ENCODE results near the gene P2RY1. TPM values are rescaled to one million over a fixed set of nuclear protein-coding genes. Genes with fewer than 3 reads are reported as not detected.

Gene P2RY1
- total RNA-seq, 2 donors from 2014 or later = 15.6 to 23.8 TPM

DNA sequence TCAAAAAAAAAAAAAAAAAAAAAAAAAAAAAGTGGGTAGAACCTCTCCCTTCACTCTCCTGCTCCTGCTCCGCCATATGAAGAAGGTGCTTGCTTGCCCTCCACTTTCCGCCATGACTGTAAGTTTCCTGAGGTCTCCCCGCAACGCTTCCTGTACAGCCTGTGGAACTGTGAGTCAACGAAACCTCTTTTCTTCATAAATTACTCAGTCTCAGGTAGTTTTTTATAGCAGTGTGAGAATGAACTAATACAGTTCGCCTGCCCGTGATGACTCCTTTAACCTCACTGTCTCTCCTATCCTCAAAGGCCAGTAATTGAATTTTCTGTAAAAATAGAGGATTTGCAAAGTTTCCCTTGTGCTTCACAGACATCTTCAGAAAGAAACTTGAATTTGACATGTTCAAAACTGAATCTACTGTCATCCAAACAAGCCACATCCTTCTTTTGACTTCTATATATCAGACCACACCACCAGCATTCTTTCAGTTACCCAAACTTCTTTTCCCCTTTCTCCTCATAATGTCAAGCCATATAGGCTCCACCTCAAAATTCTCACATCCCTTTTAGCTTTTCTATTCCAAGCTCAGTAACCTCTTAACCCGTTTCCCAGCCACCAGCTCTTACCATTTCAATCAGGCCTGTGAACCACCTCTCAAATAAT, 44.3 kb downstream of the P2RY1 start:
- intact Hi-C loops (cut with DNase I, micrococcal nuclease) = no loop called here
- DNase-seq (no peak), ATAC-seq (no peak)

DNA sequence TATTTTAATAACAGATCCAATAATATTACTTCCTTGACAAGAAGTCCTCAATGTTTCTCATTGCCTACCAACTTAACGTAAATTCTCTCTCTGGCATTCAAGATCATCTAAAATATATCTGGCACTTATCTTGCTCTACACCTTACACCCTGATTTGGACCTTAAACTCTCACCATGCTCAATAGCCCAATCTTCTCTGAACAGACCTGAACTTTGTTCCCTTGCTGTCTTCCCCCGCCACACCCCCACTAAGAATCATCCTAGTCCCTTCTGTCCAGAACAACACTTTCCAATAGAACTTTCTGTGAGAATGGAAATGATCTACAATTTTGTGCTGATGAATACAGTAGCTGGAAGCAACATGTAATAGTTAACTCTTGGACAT, 44.9 kb downstream of the P2RY1 start:
- intact Hi-C loops (cut with DNase I, micrococcal nuclease) = no loop called here
- ATAC-seq (peak; percentile 53), DNase-seq (no peak)

DNA sequence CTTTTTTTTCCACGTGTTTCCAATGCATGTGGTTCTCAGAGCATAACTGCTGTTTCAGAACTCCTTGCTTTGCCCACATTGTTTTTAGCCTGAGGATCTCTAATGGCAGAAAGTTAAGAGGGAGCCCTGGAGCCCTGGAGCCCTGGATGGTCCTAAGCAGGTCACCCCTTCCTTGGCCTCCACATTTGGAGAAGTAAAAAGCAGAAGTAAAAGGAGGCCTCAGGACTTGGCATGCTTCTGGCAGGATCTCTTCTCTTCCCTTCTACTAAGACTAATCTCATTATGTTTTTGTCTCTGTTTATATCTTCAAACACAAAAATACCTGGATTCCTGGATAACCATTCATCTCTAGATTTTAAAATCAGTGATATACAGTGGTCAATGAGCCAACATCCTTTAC, 50.1 kb downstream of the P2RY1 start:
- ATAC-seq (no peak), DNase-seq (no peak)
- intact Hi-C loops (cut with DNase I, micrococcal nuclease) = no loop called here
